DMS153 treated with DMSO at 0.1 percent for 48 hours (cell line): ENCODE results near the gene BRINP3.

Source experiments
- DNase-seq: peaks from one replicate; lab custom pipeline; 2025; ENCODE audit not compliant: unreplicated experiment; lab: John Stamatoyannopoulos, UW

The BRINP3 gene

GRCh38 chr1:190327271-190327670 is 150.4 kb downstream of the BRINP3 start:
- DNase-seq, result no peak

DNA sequence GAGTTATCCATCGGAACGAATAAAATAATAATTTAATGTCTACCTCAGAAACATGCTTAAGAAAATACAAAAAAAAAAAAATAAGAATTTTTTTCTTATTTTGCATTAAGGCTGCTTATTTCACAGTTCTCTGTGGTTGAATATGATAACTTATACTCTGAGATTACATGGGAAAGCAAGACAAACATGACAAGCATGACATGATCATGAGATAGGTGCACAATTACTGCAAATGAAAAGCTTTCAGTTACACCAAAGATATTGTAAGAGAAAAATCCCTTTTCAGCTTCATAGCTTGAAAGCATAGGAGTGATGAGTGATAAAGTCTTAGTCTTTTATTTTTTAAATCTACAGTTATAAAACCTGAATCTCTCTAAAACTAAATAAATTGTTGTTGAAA is 154.1 kb downstream of the BRINP3 start:
- no peak for DNase-seq

GRCh38 chr1:190322274-190322673 is 155.4 kb downstream of the BRINP3 start:
- no peak for DNase-seq

- DNase-seq, result no peak
Measured at GRCh38 chr1:190320952-190321351, 156.7 kb downstream of the BRINP3 start.

DNA sequence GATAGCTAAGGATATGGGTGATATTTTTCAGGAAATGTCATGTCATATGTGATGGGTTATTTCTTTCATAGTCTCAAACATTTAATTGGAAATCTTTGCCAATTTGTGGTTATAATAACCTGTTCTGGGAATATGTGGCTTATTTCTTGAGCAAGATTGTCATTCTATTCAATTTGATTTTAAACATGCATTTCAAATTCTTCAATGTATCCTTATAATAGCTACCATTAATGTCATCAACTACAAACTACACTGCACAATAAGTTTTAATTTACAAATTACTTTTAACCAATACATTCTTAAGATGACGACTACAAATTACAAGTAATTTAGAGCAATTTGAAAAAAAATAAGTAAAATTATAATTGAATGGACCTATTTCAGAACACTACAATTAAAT is 164.9 kb downstream of the BRINP3 start:
- DNase-seq, result no peak

DNA sequence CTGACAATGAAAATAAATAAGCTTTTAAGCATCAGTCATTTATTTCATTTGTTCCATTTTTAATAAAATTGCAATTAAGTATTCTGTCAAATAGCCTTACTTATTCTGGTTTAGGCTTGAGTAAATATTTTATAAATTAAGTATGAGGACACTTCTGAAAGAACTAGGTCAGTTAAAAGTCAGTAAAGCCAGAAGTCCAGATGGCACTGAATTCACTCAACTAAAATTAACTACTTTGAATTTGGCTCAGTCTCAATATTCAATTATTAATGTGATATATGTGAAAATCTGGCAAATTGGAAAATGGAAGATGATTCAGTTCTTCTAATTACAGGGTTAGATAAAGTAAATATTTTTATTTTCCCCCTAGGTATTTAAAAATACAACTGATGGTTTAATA is 174.2 kb downstream of the BRINP3 start:
- DNase-seq, result no peak

DNA sequence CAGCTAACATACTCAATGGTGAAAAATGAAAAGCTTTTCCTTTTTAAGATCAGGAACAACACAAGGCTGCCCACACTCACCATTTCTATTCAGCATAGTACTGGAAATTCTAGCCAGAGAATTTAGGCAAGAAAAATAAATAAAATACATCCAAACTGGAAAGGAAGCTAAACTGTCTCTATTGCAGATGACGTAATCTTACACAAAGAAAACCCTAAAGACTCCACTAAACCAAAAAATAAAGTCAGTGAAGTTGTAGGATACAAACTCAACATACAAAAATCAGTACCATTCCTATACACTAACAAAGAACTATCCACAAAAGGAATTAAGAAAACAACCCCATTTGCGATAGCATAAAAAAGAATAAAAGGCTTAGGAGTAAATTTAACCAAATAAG is 181.2 kb downstream of the BRINP3 start:
- no peak for DNase-seq

DNA sequence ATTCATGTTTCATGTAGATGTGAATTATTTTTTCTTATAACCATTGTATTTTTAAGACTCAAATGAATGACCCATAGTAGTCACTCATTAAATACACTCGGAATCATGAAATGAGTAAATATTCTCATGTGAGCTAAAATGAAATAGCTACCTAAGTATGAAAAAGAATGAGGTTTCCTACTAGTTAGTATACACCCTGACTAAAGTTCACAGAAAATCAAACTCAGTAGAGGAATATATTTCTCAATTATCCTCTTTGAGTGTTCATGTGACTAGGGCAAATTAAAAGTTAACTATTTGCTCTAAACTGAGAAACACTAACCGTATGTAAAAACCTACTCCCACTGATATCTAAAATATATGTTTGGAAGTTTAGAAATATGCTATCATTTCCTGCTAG is 187.8 kb downstream of the BRINP3 start:
- no peak for DNase-seq

- DNase-seq, result no peak
Measured at GRCh38 chr1:190286111-190286510, 191.6 kb downstream of the BRINP3 start.

GRCh38 chr1:190277107-190277506 is 200.6 kb downstream of the BRINP3 start:
- DNase-seq, result no peak

DNA sequence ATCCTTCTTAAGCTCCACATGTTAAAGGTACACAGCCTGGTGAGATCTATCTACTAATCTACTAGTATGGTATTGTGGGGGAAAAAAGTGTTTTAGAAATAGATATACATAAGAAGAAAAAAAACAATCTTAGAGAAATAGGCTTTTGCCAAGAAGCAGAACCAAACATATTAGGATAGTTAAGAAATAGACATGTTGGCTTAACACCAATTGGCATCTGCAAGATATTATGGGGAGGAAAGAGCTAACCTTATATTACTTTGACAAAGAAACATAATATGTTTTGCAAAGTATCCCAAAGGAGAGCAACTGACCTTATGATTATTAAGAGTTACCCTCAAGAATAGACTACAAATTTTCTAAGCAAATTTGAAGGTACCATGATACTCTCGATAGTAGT is 202.9 kb downstream of the BRINP3 start:
- no peak for DNase-seq

DNA sequence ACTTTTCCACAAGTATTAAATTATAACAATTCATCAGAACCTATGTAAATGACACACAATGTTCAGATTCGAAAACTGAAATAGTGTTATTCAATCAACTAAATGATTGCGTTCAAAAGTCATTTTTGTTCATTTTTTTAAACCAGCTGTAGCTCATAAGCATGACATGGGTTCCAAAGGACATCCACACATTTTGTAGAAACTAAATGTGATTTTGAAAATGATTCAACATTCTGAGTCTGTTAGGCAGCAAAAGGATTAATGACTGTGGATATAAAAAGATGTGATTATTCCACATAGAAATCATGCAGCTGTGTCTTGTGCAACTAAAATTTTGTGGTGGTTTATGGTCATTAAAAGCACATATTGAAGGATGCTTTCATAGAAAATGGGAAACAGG is 204.5 kb downstream of the BRINP3 start:
- no peak for DNase-seq

- DNase-seq, result no peak
Measured at GRCh38 chr1:190262538-190262937, 215.1 kb downstream of the BRINP3 start.

GRCh38 chr1:190259424-190259823 is 218.2 kb downstream of the BRINP3 start:
- no peak for DNase-seq

DNA sequence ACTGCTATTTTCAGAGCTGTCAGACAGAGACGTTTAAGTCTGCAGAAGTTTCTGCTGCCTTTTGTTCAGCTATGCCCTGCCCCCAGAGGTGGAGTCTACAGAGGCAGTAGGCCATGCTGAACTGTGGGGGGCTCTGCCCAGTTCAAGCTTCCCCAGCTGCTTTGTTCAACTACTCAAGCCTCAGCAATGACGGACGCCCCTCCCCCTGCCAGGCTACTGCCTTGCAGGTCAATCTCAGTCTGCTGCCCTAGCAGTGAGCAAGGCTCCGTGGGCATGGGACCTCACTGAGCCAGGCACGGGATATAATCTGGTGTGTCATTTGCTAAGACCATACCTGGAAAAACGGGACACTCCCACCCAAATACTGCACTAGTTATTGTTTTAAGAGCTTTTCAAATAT is 219.7 kb downstream of the BRINP3 start:
- no peak for DNase-seq

DNA sequence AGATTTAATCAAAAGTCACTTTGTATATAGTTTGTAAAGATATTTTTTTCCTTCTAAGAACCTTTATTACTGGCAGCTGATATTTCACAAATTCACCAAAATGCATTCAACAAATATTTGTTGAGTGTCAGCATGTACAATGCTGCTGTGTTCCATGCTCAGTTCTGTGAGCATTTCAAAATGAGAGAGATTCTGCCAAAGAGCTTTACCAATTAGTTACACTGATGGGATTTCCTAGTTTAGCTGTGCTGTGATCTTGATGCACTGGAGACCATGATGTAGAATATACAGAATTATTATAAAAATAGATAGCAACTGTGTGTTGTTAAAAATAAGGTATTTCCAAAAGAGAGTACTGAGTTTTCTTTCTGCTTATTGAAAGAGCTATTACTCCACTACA is 225.6 kb downstream of the BRINP3 start:
- no peak for DNase-seq

- DNase-seq, result no peak
Measured at GRCh38 chr1:190250368-190250767, 227.3 kb downstream of the BRINP3 start.

DNA sequence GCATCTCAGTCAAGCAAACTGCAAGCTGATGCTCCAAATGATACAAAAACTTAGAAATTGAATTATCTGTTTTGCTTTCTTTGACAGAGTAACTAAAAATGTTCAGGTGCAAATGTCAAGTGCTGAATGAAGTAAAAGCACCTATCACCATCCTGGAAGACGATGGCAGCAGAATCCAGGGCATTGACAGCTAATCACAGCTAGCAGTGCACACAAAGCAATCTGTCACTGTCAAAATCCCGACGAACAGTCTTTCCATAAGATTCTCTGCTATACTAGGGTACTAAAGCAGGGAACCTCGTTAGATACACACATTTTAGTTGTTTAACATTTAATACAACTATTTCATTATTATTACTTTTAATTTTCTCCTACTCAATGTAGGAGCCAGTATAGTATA is 233.3 kb downstream of the BRINP3 start:
- DNase-seq, result no peak

- no peak for DNase-seq
Measured at GRCh38 chr1:190243056-190243455, 234.6 kb downstream of the BRINP3 start.

GRCh38 chr1:190226006-190226405 is 251.7 kb downstream of the BRINP3 start:
- DNase-seq, result no peak

DNA sequence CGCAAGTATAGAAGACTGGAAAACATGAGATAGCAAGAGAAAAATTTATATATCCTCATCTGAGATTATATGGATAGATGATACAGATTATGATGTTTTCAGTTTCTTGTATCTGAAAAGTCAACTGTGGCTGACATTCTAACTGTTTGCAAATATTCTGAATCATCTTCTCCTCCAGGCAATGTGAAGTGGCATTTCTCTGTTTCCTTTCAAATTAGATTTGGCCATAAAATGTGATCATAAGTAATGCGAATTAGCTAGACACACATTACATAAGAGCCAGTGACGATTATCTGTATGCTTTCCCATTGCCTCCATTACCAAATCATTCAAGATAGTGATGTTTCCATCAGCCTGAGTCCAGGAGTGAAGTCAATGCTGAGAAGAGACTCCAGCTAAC is 265.2 kb downstream of the BRINP3 start:
- DNase-seq, result no peak

DNA sequence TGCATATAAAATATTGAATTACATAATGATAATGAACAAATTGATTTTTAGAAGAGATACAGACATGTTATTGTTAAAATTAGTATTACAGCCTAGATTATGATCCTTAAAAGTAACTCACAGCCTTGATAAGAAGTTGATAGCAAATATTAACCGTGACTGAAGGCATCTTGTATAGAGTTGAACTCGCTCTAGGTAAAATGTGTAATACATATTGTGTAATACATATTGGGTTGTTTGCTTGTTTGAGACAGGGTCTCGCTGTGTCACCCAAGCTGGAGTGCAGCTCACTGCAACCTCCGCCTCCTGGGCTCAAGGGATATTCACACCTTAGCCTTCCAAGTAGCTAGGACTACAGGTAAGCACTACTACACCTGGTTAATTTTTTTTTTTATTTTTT is 269.9 kb downstream of the BRINP3 start:
- DNase-seq, result no peak

- DNase-seq, result no peak
Measured at GRCh38 chr1:190205713-190206112, 272.0 kb downstream of the BRINP3 start.

DNA sequence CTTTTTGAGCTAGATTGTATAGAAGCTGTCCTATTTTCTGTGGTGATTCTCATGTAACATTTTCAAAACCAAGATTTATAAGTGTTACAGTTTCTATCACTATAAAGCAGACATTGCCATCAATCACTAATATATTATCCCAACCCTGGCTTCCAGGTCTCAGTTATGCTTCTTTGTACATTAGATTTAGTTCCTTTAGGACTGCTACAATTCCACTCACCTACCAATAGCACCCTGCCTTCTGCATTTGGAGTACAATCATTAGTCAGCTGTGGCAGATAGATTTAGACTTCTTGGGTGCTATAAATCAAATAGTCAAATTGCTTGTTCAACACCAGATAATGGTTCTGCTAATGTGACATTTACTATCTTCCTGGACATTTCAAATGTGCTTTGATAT is 281.6 kb downstream of the BRINP3 start:
- DNase-seq, result no peak
